Breast epithelium (tissue), 4 donors: Measurements from ENCODE around the gene METRNL. TPM values are rescaled to one million over a fixed set of nuclear protein-coding genes. Genes with fewer than 3 reads are reported as not detected.

ENCODE experiments used
- DNase-seq, 2 donors: peaks; one replicate each; pipeline ENCODE4 v3.0.0-alpha.2; 2019; ENCODE audit warnings: low spot score in 2 of 2
- H3K27ac ChIP-seq, 2 donors: fragments of 200-600 bp; sonication (generic) in 1 of 2; one replicate each; pipeline ENCODE4 v1.5.1; 2016 to 2019; ENCODE audit warnings: mild to moderate bottlenecking in 1 of 2
- H3K27me3 ChIP-seq, 2 donors: fragments of 200-600 bp; sonication (generic) in 1 of 2; one replicate each; pipeline versions ENCODE4 v1.5.1 to v1.6.0; 2017 to 2019; ENCODE audit warnings: control low read depth in 1 of 2, mild to moderate bottlenecking in 1 of 2
- H3K36me3 ChIP-seq: fragments of 200-600 bp; one replicate; pipeline ENCODE4 v1.5.1; 2019
- H3K4me1 ChIP-seq, 2 donors: fragments of 200-600 bp; sonication (generic); one replicate each; pipeline ENCODE4 v1.5.1; 2016 to 2019; ENCODE audit warnings: control low read depth in 1 of 2
- H3K4me3 ChIP-seq, 3 donors: fragments of 200-600 bp; sonication (generic); 1 replicate in 2 of 3; 2 replicates in 1 of 3; pipeline ENCODE4 v1.5.1; 2016 to 2019; ENCODE audit warnings: mild to moderate bottlenecking in 3 of 3, moderate library complexity in 2 of 3
- H3K9me3 ChIP-seq, 2 donors: fragments of 200-600 bp; sonication (generic) in 1 of 2; one replicate each; pipeline ENCODE4 v1.5.1; 2016 to 2019; ENCODE audit warnings: control low read depth in 1 of 2
- POLR2A ChIP-seq: fragments of 450-650 bp; IDR thresholded peaks from one replicate; pipeline ENCODE4 v1.6.1; 2016; ENCODE audit warnings: antibody characterized with exemption, mild to moderate bottlenecking, moderate library complexity
- POLR2AphosphoS5 ChIP-seq, 3 donors: sonication (generic); formaldehyde crosslinking; IDR thresholded peaks; one replicate each; pipeline ENCODE4 v1.6.1; 2017; ENCODE audit warnings: antibody characterized with exemption in 3 of 3
- intact Hi-C: fragments of 100-400 bp; cut with DNase I; formaldehyde crosslinking; loops from one replicate; pipeline ENCODE4 v1.15.1; 2023; ENCODE audit warnings: low total_unique reads
- total RNA-seq, 3 donors: library from RNA; depleted of rRNA; stranded (reverse); fragments of >200 nt; gene quantifications; one replicate each; pipeline ENCODE4 v1.1.0, GENCODE V29; 2016
- TF ChIP-seq, protein P1 (sequence below), 3 donors: fragments of 450-650 bp; IDR thresholded peaks; one replicate each; pipeline ENCODE4 v1.5.1; 2016 to 2017; ENCODE audit warnings: antibody characterized with exemption in 3 of 3, mild to moderate bottlenecking in 3 of 3, moderate library complexity in 3 of 3

Gene METRNL
- total RNA-seq, 3 donors from 2014 or later: 41.6 to 102 (median 54.1) TPM

DNA sequence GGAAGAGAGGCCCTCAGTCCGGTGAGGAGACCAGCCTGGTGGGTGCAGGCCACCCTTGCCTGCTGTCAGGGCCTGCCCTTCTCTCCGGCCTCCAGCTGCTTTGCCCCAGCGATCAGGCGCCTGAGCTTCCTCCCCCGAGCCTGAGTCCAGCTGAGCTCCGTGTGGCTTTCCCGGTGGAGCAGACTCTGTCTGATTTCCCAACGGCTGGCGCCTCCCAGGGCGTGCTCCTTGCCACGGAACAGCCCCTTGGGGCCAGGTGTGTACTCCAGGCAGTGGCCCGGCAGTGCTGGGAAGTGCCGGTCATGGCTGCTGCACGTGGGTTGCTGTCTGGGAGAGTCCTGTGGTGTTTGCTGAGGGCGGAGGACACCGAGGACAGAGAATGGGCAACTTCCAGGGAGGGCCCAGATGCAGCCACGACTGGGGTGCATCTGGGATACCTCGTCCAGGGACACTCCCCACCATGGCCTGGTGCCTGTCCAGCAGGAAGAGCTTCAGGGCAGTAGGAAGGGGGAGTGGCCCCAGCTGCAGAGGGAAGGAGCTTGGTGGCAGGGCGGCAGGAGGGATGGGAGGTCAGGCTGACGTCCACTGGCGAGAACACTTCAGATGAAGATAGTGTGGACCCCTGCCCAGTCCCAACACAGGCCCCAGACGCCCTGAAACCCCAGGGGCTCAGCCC is 22.5 kb downstream of the METRNL start:
- intact Hi-C loops: no loop called here
- peak overlapping the region in 1 of 3 donors; percentile 25 for H3K4me3 ChIP-seq
- DNase-seq: no peak
- peaks cover 16 to 21% of the 10 kb centered on the region in 2 donors for H3K4me1 ChIP-seq
- no peaks in the 10 kb centered on the region for H3K36me3 ChIP-seq
- peak overlapping the region; percentile 52 to 89 for H3K27ac ChIP-seq
- H3K9me3 ChIP-seq: no peaks in the 10 kb centered on the region
- TF ChIP-seq POLR2AphosphoS5 (IDR thresholded peaks at IDR 0.05): peak in 1 of 3 donors; percentile 58
- TF ChIP-seq POLR2A: no peak
- H3K27me3 ChIP-seq: no peaks in the 10 kb centered on the region

DNA sequence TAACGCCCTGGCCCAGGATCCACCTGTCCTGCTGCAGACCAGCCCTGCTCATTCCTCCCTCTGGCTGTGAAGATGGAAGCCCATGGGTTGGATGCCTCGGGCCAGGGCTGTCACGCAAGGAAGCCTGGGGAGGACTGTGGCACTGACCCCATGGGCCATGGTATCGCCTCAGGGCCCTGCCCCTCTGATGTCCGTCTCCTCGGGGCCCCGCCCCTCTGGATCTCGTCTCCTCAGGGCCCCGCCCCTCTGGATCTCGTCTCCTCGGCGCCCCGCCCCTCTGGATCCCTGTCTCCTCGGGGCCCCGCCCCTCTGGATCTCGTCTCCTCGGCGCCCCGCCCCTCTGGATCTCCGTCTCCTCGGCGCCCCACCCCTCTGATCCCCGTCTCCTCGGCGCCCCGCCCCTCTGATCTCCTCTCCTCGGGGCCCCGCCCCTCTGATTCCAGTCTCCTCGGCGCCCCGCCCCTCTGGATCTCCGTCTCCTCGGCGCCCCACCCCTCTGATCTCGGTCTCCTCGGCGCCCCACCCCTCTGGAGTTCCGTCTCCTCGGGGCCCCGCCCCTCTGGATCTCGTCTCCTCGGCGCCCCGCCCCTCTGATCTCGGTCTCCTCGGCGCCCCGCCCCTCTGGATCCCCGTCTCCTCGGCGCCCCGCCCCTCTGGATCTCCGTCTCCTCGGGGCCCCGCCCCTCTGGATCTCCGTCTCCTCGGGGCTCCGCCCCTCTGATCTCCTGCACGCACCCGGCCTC is 24.0 kb downstream of the METRNL start:
- Histone ChIP-seq H3K4me1 (peaks cover 16 to 21% of the 10 kb centered on the region in 2 donors), H3K27ac (peak overlapping the region; percentile 18 to 61), H3K36me3 (no peaks in the 10 kb centered on the region), H3K27me3 (no peaks in the 10 kb centered on the region), H3K9me3 (no peaks in the 10 kb centered on the region), H3K4me3 (peak overlapping the region in 2 of 3 donors; percentile 30 to 47)
- DNase-seq: peak; percentile 65 to 83
- intact Hi-C loops: no loop called here
- no peak for TF ChIP-seq POLR2AphosphoS5 (IDR thresholded peaks at IDR 0.05)

DNA sequence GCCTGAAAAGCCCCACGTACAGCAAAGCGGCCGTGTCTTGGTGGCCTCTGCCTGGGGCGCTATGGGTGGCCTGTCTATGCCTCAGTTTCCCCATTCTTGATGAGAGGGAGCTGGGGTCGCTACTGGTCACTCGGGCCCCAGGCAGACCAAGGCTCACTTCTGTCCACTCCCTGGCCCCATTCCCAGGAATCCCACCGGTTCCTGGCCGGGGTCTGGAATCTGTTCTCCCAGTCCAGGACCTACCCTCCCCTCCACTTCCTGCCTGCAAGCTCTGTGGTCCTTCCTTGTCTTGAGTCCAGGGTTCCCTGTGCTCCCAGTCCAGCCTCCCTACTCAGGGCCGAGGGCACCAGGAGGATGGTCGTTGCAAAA is 24.5 kb downstream of the METRNL start:
- Histone ChIP-seq H3K4me3 (peak overlapping the region in 2 of 3 donors; percentile 30 to 37), H3K4me1 (peaks cover 14 to 21% of the 10 kb centered on the region in 2 donors), H3K36me3 (no peaks in the 10 kb centered on the region), H3K9me3 (no peaks in the 10 kb centered on the region), H3K27ac (peak overlapping the region; percentile 18 to 61), H3K27me3 (no peaks in the 10 kb centered on the region)
- TF ChIP-seq POLR2A: no peak
- TF ChIP-seq, protein P1, sequence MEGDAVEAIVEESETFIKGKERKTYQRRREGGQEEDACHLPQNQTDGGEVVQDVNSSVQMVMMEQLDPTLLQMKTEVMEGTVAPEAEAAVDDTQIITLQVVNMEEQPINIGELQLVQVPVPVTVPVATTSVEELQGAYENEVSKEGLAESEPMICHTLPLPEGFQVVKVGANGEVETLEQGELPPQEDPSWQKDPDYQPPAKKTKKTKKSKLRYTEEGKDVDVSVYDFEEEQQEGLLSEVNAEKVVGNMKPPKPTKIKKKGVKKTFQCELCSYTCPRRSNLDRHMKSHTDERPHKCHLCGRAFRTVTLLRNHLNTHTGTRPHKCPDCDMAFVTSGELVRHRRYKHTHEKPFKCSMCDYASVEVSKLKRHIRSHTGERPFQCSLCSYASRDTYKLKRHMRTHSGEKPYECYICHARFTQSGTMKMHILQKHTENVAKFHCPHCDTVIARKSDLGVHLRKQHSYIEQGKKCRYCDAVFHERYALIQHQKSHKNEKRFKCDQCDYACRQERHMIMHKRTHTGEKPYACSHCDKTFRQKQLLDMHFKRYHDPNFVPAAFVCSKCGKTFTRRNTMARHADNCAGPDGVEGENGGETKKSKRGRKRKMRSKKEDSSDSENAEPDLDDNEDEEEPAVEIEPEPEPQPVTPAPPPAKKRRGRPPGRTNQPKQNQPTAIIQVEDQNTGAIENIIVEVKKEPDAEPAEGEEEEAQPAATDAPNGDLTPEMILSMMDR (IDR thresholded peaks at IDR 0.05): no peak
- no peak for DNase-seq
- intact Hi-C loops: no loop called here

DNA sequence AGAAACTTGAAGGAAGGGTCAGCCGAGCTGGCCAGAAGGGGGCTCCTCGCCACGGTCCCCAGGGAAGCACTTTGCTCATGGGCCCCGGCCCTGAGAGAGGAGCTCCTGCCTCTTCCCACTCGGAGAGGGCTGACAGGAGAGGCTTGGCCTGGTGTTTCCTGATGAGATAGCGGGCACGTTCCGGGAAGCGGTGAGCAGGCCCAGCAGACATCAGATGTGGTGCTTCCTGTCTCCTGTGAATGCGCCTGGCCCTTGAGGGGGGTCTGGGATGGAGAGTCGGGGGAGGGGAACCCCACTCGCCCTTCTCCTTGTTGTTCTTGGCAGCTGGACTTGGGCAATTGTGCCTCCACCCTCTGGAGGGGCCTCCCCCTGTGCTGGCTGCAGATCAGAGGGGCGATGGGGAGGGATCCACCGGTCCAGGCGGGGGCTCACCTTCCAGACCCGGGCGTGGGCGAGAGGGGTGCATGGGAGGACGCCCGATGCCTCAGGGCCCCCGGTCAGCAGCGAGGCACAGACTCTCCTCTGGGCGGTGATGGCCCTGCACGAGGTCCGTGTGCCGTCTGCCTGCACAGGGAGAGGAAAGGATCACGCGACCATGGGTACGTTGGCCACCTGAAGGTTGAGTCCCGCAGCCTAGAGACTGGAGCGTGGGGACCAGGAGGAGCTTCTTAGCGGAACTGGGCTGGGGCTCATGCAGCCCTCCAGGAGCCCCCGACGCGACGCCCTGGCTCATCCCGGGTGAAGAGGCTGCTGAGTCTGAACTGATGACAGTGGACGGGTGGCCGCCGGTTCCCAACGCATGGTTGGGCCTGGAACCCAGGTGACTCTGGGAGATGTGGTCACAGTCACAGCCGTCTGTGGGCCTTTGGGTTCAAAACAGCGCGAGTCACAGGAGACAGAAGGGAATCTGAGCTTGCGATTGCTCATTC is 25.4 kb downstream of the METRNL start:
- Histone ChIP-seq H3K9me3 (no peaks in the 10 kb centered on the region), H3K36me3 (no peaks in the 10 kb centered on the region), H3K27ac (peak overlapping the region in 1 of 2 donors; percentile 63), H3K4me1 (peaks cover 5 to 13% of the 10 kb centered on the region in 2 donors), H3K4me3 (no peak overlapping the region), H3K27me3 (no peaks in the 10 kb centered on the region)
- TF ChIP-seq, protein P1 (IDR thresholded peaks at IDR 0.05): no peak
- no peak for TF ChIP-seq POLR2AphosphoS5 (IDR thresholded peaks at IDR 0.05)
- no peak for TF ChIP-seq POLR2A
- DNase-seq: no peak
- intact Hi-C loops: no loop called here

DNA sequence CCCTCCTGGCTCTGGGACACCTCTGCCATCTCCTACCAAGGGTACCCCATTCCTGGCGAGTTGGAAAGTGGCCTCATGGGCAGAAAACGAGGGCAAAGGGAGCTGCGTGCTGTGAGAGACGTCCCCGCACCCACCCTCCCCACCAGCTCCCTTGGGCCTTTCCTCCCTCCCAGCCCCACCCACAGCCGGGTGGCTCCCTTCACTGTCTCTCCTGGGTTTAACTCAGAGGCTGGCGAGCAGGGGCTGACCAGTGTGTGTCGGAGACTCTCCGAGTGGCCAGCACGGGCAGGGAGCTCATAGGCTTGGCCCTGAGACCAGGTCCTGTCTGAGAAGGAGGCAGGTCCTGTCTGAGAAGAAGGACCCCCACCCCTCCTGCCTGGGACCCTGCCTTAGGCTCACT is 26.1 kb downstream of the METRNL start:
- H3K4me3 ChIP-seq: no peak overlapping the region
- peak overlapping the region in 1 of 2 donors; percentile 63 for H3K27ac ChIP-seq
- H3K27me3 ChIP-seq: no peaks in the 10 kb centered on the region
- no peak for DNase-seq
- intact Hi-C loops: no loop called here
- H3K9me3 ChIP-seq: no peaks in the 10 kb centered on the region
- H3K4me1 ChIP-seq: peaks cover 0 to 13% of the 10 kb centered on the region in 2 donors
- H3K36me3 ChIP-seq: no peaks in the 10 kb centered on the region
- TF ChIP-seq POLR2AphosphoS5 (IDR thresholded peaks at IDR 0.05) (no peak), POLR2A (no peak)
- TF ChIP-seq, protein P1 (IDR thresholded peaks at IDR 0.05): no peak
